B cell (primary cell): ENCODE data around the gene NEMP2. TPM values are rescaled to one million over a fixed set of nuclear protein-coding genes. Genes with fewer than 3 reads are reported as not detected.
A peak's percentile ranks its signal among the peaks of the same experiment; 100 is the strongest.

Source experiments
- ATAC-seq: fragments of 200-7000 bp; cut with Tn5 transposase; one replicate; pipeline ENCODE4 v1.10.0; 2021; ENCODE audit warnings: low read depth, mild to moderate bottlenecking, moderate number of reproducible peaks, moderate library complexity
- CTCF ChIA-PET: fragments of 350-600 bp; sonication (Branson Sonifier 250); formaldehyde crosslinking; loops from one replicate; lab custom pipeline; 2021; ENCODE audit warnings: antibody characterized with exemption, inconsistent platforms; lab: Charles Lee
- POLR2A ChIA-PET: fragments of 350-600 bp; sonication (Branson Sonifier 250); formaldehyde crosslinking; loops from one replicate; lab custom pipeline; 2021; ENCODE audit warnings: antibody characterized with exemption; lab: Charles Lee
- DNase-seq: peaks from one replicate; pipeline ENCODE4 v3.0.0; 2013
- H2AFZ ChIP-seq: 2 replicates; pipeline ENCODE4 v1.6.1; 2012; ENCODE audit warnings: mild to moderate bottlenecking, low read depth, low read length; ENCODE audit not compliant: insufficient read depth, poor library complexity, severe bottlenecking
- H3K27ac ChIP-seq, 2 donors: 1 replicate in 1 of 2; 2 replicates in 1 of 2; pipeline ENCODE4 v1.5.1; 2012 to 2013; ENCODE audit warnings: low read length in 2 of 2, mild to moderate bottlenecking in 2 of 2, moderate library complexity in 1 of 2
- H3K27me3 ChIP-seq, 4 experiments: fragments of 200-600 bp in 1 of 4; sonication (generic) in 1 of 4; replicated peaks in 1 of 4; 1 replicate in 2 of 4; 2 replicates in 2 of 4; pipeline versions ENCODE4 v1.6.1 to v1.7.0; 2013 to 2016; ENCODE audit warnings: low read length in 3 of 4, mild to moderate bottlenecking in 2 of 4, mixed read lengths in 1 of 4, moderate library complexity in 1 of 4; ENCODE audit not compliant: insufficient read depth in 4 of 4, control insufficient read depth in 3 of 4; ENCODE audit errors: control extremely low read depth in 1 of 4
- H3K36me3 ChIP-seq, 2 experiments: replicated peaks in 1 of 2; 1 replicate in 1 of 2; 2 replicates in 1 of 2; pipeline versions ENCODE4 v1.6.1 to v1.7.1; 2013; ENCODE audit warnings: low read length in 1 of 2; ENCODE audit not compliant: insufficient read depth in 2 of 2, control insufficient read depth in 1 of 2; ENCODE audit errors: control extremely low read depth in 1 of 2, extremely low read depth in 1 of 2
- H3K4me1 ChIP-seq, 2 donors: fragments of 200-600 bp in 1 of 2; sonication (generic) in 1 of 2; 1 replicate in 1 of 2; 2 replicates in 1 of 2; pipeline versions ENCODE4 v1.5.1 to v1.6.1; 2013 to 2017; ENCODE audit warnings: low read length in 2 of 2; ENCODE audit not compliant: control insufficient read depth in 2 of 2, insufficient read depth in 2 of 2
- H3K4me2 ChIP-seq: replicated peaks from 2 replicates; pipeline ENCODE3; 2012; ENCODE audit warnings: mild to moderate bottlenecking, low read depth, low read length; ENCODE audit not compliant: poor library complexity, severe bottlenecking
- H3K4me3 ChIP-seq, 5 experiments: fragments of 200-600 bp in 1 of 5; sonication (generic) in 1 of 5; 1 replicate in 3 of 5; 2 replicates in 2 of 5; pipeline versions ENCODE4 v1.5.1 to v1.7.0; 2011 to 2016; ENCODE audit warnings: low read length in 4 of 5, mild to moderate bottlenecking in 4 of 5, low read depth in 2 of 5, control low read depth in 1 of 5, moderate library complexity in 1 of 5; ENCODE audit not compliant: insufficient read depth in 1 of 5; ENCODE audit errors: control extremely low read depth in 1 of 5, extremely low read depth in 1 of 5
- H3K79me2 ChIP-seq: fragments of 200-600 bp; sonication (generic); one replicate; pipeline ENCODE4 v1.6.0; 2016; ENCODE audit warnings: low read length; ENCODE audit not compliant: control insufficient read depth, insufficient read depth
- H3K9ac ChIP-seq: fragments of 200-600 bp; sonication (generic); 2 replicates; pipeline ENCODE4 v1.6.1; 2017; ENCODE audit warnings: mild to moderate bottlenecking, low read length, moderate library complexity
- H3K9me3 ChIP-seq, 3 donors: one replicate each; pipeline versions ENCODE4 v1.6.1 to v1.7.1; 2013; ENCODE audit warnings: low read length in 2 of 3; ENCODE audit not compliant: control insufficient read depth in 2 of 3, insufficient read depth in 1 of 3; ENCODE audit errors: control extremely low read depth in 1 of 3
- H4K20me1 ChIP-seq: 2 replicates; pipeline ENCODE4 v1.6.0; 2012; ENCODE audit warnings: mild to moderate bottlenecking, low read length; ENCODE audit not compliant: insufficient read depth, control insufficient read depth, poor library complexity, severe bottlenecking
- H3K27ac Mint-ChIP-seq: one replicate; pipeline ENCODE4 v1.8.0; 2021; ENCODE audit warnings: mixed read lengths
- H3K27me3 Mint-ChIP-seq: one replicate; pipeline ENCODE4 v1.8.0; 2021; ENCODE audit warnings: mixed read lengths
- H3K4me1 Mint-ChIP-seq: one replicate; pipeline ENCODE4 v1.8.0; 2021; ENCODE audit warnings: mixed read lengths
- H3K4me3 Mint-ChIP-seq: one replicate; pipeline ENCODE4 v1.8.0; 2021; ENCODE audit warnings: mixed read lengths
- H3K9me3 Mint-ChIP-seq: one replicate; pipeline ENCODE4 v1.8.0; 2022; ENCODE audit warnings: mixed read lengths; ENCODE audit not compliant: insufficient read depth
- EZH2 ChIP-seq: IDR thresholded peaks from 2 replicates; pipeline ENCODE4 v1.6.1; 2012; ENCODE audit warnings: borderline replicate concordance, low read depth, mild to moderate bottlenecking, moderate library complexity, low read length; ENCODE audit not compliant: insufficient read depth, poor library complexity, severe bottlenecking
- WGBS: methylation state at CpG from one replicate; pipeline ENCODE4 v1.1.5; 2013; ENCODE audit warnings: missing lambda C conversion rate; ENCODE audit not compliant: insufficient coverage; 5-methylcytosine and 5-hydroxymethylcytosine counted together
- intact Hi-C: fragments of 100-400 bp; cut with micrococcal nuclease; formaldehyde crosslinking; loops from one replicate; pipeline ENCODE4 v1.10.0; 2022
- polyA plus RNA-seq: library from polyadenylated mRNA; depleted of rRNA; stranded (reverse); fragments of >200 nt; gene quantifications from 2 replicates; pipeline ENCODE4 v1.2.3, GENCODE V29; 2012
- total RNA-seq, 2 donors: library from RNA; stranded (reverse); fragments of 120-200 nt in 1 of 2; gene quantifications; 1 replicate in 1 of 2; 2 replicates in 1 of 2; pipeline versions ENCODE4 v1.2.3 to v1.2.4, GENCODE V29; 2013 to 2022
- TF ChIP-seq, protein P1 (sequence below): fragments of 200-600 bp; IDR thresholded peaks from one replicate; pipeline ENCODE4 v1.8.0; 2022; ENCODE audit warnings: antibody characterized with exemption, mild to moderate bottlenecking

The NEMP2 gene
- total and polyA plus RNA-seq, 2 donors (not counting 1 experiment from before 2014, with no cell fraction given): 1.3 to 17.3 TPM

DNA sequence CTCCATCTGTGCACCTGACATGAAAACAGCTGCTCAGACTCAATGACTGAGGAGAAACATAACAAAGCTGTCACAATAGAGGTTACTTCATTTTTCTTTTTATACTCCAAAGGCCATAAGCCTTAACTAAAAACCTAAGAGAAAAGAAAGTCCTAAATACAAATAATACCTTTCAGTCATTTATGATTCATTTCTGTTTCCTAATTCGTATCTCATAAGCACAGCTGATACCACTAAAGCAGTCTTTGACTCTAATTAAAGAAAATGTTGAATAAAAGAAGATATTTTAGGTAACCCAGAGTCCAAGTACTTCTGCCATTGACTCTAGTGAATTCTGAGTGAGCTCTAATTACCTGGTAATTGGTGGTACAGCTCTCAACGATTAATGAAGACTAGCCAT is 20.6 kb downstream of the NEMP2 start:
- Histone ChIP-seq H3K9ac (no peak overlapping the region), H3K79me2 (no peaks in the 10 kb centered on the region), H4K20me1 (no peaks in the 10 kb centered on the region), H3K36me3 (peaks cover 2 to 17% of the 10 kb centered on the region in 2 experiments), H3K4me2 (no peak overlapping the region), H3K27me3 (no peaks in the 10 kb centered on the region), H3K4me3 (no peak overlapping the region), H2AFZ (no peak overlapping the region), H3K4me1 (peaks cover 0 to 4% of the 10 kb centered on the region in 2 donors), H3K27ac (no peak overlapping the region), H3K9me3 (no peaks in the 10 kb centered on the region)
- intact Hi-C loops: no loop called here
- CTCF ChIA-PET: interaction anchor here (0.8 kb wide), 1 partner anchor 17 kb away, joined by 3 read pairs; no protein-coding TSS in a partner anchor
- DNase-seq: no peak
- no peak for ATAC-seq
- no CpG with 5 or more reads among the region's 2 CpGs for WGBS
- TF ChIP-seq, protein P1, sequence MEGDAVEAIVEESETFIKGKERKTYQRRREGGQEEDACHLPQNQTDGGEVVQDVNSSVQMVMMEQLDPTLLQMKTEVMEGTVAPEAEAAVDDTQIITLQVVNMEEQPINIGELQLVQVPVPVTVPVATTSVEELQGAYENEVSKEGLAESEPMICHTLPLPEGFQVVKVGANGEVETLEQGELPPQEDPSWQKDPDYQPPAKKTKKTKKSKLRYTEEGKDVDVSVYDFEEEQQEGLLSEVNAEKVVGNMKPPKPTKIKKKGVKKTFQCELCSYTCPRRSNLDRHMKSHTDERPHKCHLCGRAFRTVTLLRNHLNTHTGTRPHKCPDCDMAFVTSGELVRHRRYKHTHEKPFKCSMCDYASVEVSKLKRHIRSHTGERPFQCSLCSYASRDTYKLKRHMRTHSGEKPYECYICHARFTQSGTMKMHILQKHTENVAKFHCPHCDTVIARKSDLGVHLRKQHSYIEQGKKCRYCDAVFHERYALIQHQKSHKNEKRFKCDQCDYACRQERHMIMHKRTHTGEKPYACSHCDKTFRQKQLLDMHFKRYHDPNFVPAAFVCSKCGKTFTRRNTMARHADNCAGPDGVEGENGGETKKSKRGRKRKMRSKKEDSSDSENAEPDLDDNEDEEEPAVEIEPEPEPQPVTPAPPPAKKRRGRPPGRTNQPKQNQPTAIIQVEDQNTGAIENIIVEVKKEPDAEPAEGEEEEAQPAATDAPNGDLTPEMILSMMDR: no peak
- no peak for TF ChIP-seq EZH2
- Mint-ChIP-seq H3K27me3 (no peaks in the 10 kb centered on the region), H3K9me3 (no peaks in the 10 kb centered on the region), H3K4me1 (peaks cover 5% of the 10 kb centered on the region), H3K27ac (no peak overlapping the region), H3K4me3 (no peak overlapping the region)
- POLR2A ChIA-PET: no interaction called here

DNA sequence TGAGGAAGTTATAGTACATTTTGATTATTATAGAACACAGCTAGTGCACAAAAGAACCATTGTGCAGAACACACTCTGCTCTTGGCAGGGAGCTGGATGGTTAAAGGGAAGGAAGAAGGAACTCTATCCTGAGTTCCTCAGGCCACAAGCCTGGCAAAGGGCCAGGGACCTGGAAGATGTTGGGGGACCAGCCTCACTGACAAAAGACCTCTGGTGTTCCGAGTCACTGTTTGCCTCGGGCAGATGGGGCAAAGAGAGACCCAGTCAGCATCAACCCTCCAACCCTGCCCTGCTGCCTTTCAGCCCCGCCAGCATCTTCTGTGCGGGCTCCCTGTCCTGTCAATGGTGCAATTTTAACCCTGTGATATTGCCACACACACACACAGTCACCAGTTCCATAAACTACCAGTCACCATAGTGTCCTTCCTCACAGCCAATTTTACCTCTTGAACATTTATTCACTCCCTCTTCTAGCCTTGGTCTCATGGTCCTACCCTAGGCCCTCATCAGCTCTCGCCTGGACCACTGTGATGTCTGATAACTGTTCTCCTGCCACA is 21.9 kb downstream of the NEMP2 start:
- peak overlapping the region; percentile 32 for H3K27ac Mint-ChIP-seq
- H3K4me1 ChIP-seq: peaks cover 0 to 7% of the 10 kb centered on the region in 2 donors
- CTCF ChIA-PET: interaction anchor here (1.0 kb wide), 1 partner anchor 167 kb away, joined by 3 read pairs; no protein-coding TSS in a partner anchor
- H3K4me1 Mint-ChIP-seq: peaks cover 9% of the 10 kb centered on the region
- no peaks in the 10 kb centered on the region for H3K79me2 ChIP-seq
- no peak overlapping the region for H3K9ac ChIP-seq
- DNase-seq (no peak), ATAC-seq (no peak)
- no peak overlapping the region for H3K4me2 ChIP-seq
- no peaks in the 10 kb centered on the region for H3K9me3 Mint-ChIP-seq
- H2AFZ ChIP-seq: no peak overlapping the region
- intact Hi-C loops: no loop called here
- no peaks in the 10 kb centered on the region for H3K27me3 ChIP-seq
- POLR2A ChIA-PET: no interaction called here
- no peak overlapping the region for H3K4me3 Mint-ChIP-seq
- no peaks in the 10 kb centered on the region for H3K27me3 Mint-ChIP-seq
- H3K36me3 ChIP-seq: peaks cover 2 to 16% of the 10 kb centered on the region in 2 experiments
- H3K4me3 ChIP-seq: no peak overlapping the region
- H3K9me3 ChIP-seq: no peaks in the 10 kb centered on the region
- WGBS: 87% methylated on average over 4 of the region's 5 CpGs
- H4K20me1 ChIP-seq: no peaks in the 10 kb centered on the region
- H3K27ac ChIP-seq: no peak overlapping the region
- TF ChIP-seq EZH2: no peak
- TF ChIP-seq, protein P1: no peak
